ENCODE data around the gene ANKRD49.
"Not testable (repeated sequence)": the region's sequence is repeated elsewhere in the genome, so short reads cannot be mapped to it uniquely, and the experiment has no call there.

Gene ANKRD49

DNA sequence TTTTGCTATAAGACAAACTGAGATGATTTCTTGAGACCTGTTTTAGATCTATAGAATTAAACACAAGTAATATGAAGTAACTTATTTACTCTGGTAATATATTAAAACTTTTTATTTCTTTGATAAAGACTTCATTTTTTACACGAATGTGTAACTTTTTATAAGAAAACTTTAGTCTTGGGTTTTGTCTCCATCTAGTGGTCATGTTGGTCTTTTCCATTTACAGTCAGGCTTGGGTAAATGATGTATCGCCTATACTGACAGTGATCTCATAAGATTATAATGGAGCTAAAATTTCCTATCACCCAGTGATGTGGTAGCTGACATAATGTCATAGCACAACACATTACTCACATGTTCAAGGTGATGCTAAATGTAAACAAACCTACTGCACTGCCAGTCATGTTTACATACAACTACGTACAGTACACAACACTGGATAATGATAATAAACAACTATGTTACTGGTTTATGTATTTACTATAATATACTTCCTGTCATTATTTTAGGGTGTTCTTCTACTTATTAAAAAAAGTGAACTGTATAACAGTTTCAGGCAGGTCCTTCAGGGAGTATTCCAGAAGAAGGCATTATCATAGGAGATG, 11.0 kb downstream of the ANKRD49 start:
- in situ Hi-C loops (cut with HindIII; ENCODE audit: low sequenced_read_pairs): no loop called here

DNA sequence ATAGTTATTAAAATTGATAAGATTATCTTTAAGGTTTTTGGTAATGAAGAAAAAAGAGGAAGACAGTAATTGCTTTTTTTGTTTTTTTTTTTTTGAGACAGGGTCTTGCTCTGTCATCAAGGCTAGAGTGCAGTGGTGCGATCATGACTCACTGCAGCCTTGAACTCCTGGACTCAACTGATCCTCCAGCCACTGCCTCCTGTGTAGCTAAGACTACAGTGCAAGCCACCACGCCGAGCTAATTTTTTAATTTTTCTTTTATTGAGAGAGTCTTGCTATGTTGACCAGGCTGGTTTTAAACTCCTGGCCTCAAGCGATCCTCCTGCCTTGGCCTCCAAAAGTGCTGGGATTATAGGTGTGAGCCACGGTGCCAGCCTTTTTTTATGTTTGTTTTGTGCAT, 12.7 kb downstream of the ANKRD49 start:
- in situ Hi-C loops (cut with HindIII; ENCODE audit: low sequenced_read_pairs): not testable (repeated sequence)

GRCh38 chr11:94507485-94507884, 13.7 kb downstream of the ANKRD49 start:
- in situ Hi-C loops (cut with HindIII; ENCODE audit: low sequenced_read_pairs): no loop called here

GRCh38 chr11:94511932-94512781, 18.4 kb downstream of the ANKRD49 start, which contains the start of gene C11orf97:
Gene C11orf97, plus strand, starts transcription at chr11:94512461. Its CDS starts 68 bp downstream, at chr11:94512529.
- in situ Hi-C loops (cut with HindIII; ENCODE audit: low sequenced_read_pairs): no loop called here

GRCh38 chr11:94513091-94513490, 19.3 kb downstream of the ANKRD49 start:
- in situ Hi-C loops (cut with HindIII; ENCODE audit: low sequenced_read_pairs): no loop called here

- in situ Hi-C loops (cut with HindIII; ENCODE audit: low sequenced_read_pairs): no loop called here
Measured at GRCh38 chr11:94515398-94515797, 21.6 kb downstream of the ANKRD49 start.

DNA sequence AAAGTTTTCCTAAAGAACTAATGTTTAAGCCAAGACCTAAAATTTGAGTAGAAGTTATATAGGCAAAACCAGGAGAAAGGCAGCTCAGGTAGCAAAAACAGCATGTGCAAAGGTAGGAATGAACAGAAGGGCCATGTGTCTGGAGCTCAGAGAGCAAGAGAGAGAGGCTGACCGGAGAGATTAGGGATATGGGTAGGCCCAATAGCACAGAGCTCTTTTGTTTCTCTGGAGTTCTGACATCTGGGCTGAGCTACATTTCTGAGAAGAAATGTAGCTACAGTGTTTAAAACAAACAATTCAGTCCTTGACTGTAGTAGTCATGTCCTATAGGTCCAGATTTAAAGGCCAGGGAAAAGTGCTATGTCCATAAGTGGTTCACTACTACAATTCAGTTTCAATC, 22.9 kb downstream of the ANKRD49 start:
- in situ Hi-C loops (cut with HindIII; ENCODE audit: low sequenced_read_pairs): no loop called here

GRCh38 chr11:94518300-94518699, 24.5 kb downstream of the ANKRD49 start:
- in situ Hi-C loops (cut with HindIII; ENCODE audit: low sequenced_read_pairs): no loop called here

GRCh38 chr11:94519478-94520084, 25.8 kb downstream of the ANKRD49 start:
- in situ Hi-C loops (cut with HindIII; ENCODE audit: low sequenced_read_pairs): no loop called here

DNA sequence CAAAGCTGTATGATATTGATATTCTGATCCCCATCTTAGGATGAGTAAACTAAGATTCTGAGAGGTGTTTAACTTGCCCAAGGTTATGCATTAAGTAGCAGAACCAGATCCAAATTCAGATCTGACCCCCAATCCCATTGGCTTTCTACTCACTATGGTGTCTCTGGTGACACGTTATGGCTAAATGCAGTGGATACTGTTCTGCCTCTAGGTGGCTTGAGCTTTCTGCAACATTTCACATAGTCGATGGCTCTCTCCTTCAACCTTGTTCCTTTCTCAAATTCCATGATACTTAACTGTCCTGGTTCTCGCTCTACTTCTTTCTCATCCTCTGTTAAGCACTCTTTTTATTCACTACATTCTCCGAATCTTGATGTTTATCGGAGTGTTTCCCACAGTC, 27.9 kb downstream of the ANKRD49 start:
- in situ Hi-C loops (cut with HindIII; ENCODE audit: low sequenced_read_pairs): no loop called here

- in situ Hi-C loops (cut with HindIII; ENCODE audit: low sequenced_read_pairs): no loop called here
Measured at GRCh38 chr11:94524341-94524740, 30.6 kb downstream of the ANKRD49 start.

- in situ Hi-C loops (cut with HindIII; ENCODE audit: low sequenced_read_pairs): no loop called here
Measured at GRCh38 chr11:94525546-94526324, 32.0 kb downstream of the ANKRD49 start.

GRCh38 chr11:94526645-94527438, 33.1 kb downstream of the ANKRD49 start:
- in situ Hi-C loops (cut with HindIII; ENCODE audit: low sequenced_read_pairs): no loop called here

GRCh38 chr11:94528551-94528950, 34.8 kb downstream of the ANKRD49 start:
- in situ Hi-C loops (cut with HindIII; ENCODE audit: low sequenced_read_pairs): no loop called here

- in situ Hi-C loops (cut with HindIII; ENCODE audit: low sequenced_read_pairs): loop anchor here (5.0 kb wide), 1 partner anchor 50 kb away; no protein-coding TSS in a partner anchor
Measured at GRCh38 chr11:94532211-94532610, 38.4 kb downstream of the ANKRD49 start.

- in situ Hi-C loops (cut with HindIII; ENCODE audit: low sequenced_read_pairs): loop anchor here (5.0 kb wide), 1 partner anchor 49 kb away; no protein-coding TSS in a partner anchor
Measured at GRCh38 chr11:94533206-94533605, 39.4 kb downstream of the ANKRD49 start.

- in situ Hi-C loops (cut with HindIII; ENCODE audit: low sequenced_read_pairs): loop anchor here (5.0 kb wide), 1 partner anchor 48 kb away; no protein-coding TSS in a partner anchor
Measured at GRCh38 chr11:94533696-94534630, 40.2 kb downstream of the ANKRD49 start.

GRCh38 chr11:94536386-94536785, 42.6 kb downstream of the ANKRD49 start:
- in situ Hi-C loops (cut with HindIII; ENCODE audit: low sequenced_read_pairs): no loop called here

- in situ Hi-C loops (cut with HindIII; ENCODE audit: low sequenced_read_pairs): no loop called here
Measured at GRCh38 chr11:94537031-94537600, 43.3 kb downstream of the ANKRD49 start.

Data from endothelial cell of hepatic sinusoid (primary cell).